ENCODE data around the gene MTRR. TPM values are rescaled to one million over a fixed set of nuclear protein-coding genes. Genes with fewer than 3 reads are reported as not detected.

The MTRR gene
- total and polyA plus RNA-seq, 8 donors, result 9.7 to 53.9 (median 18.5) TPM

- intact Hi-C loops (cut with DNase I; ENCODE audit: low total_unique reads), result no loop called here
- H3K9me3 ChIP-seq, result no peaks in the 10 kb centered on the region
- H3K36me3 ChIP-seq, result no peaks in the 10 kb centered on the region
- H3K27ac ChIP-seq, result peak overlapping the region in 4 of 5 donors; percentile 32 to 60 (median 50)
- DNase-seq, result peak; percentile 28 to 67
- H3K27me3 ChIP-seq, result peaks cover 0 to 35% (median 14%) of the 10 kb centered on the region in 3 donors
- TF ChIP-seq POLR2AphosphoS5 (IDR thresholded peaks at IDR 0.05) (no peak), EP300 (IDR thresholded peaks at IDR 0.05) (no peak), CTCF (IDR thresholded peaks at IDR 0.05) (no peak), POLR2A (IDR thresholded peaks at IDR 0.05) (no peak)
- 28 to 47% (median 42%) methylated on average over 8 of the region's 8 CpGs for WGBS, 5 donors
- peaks cover 14 to 35% (median 29%) of the 10 kb centered on the region in 4 donors for H3K4me1 ChIP-seq
- no peak overlapping the region for H3K4me3 ChIP-seq
These were observed 17.2 kb upstream of the MTRR start for GRCh38 chr5:7851617-7852289.

GRCh38 chr5:7852542-7852941, 16.4 kb upstream of the MTRR start:
- intact Hi-C loops (cut with DNase I; ENCODE audit: low total_unique reads), result no loop called here
- Histone ChIP-seq H3K9me3 (no peaks in the 10 kb centered on the region), H3K27me3 (peaks cover 0 to 35% (median 14%) of the 10 kb centered on the region in 3 donors), H3K4me3 (no peak overlapping the region), H3K36me3 (peaks cover 0 to 2% (median 1%) of the 10 kb centered on the region in 4 donors), H3K4me1 (peaks cover 14 to 35% (median 29%) of the 10 kb centered on the region in 4 donors), H3K27ac (peak overlapping the region in 3 of 5 donors; percentile 35 to 60 (median 55))
- TF ChIP-seq POLR2A (IDR thresholded peaks at IDR 0.05) (no peak), CTCF (IDR thresholded peaks at IDR 0.05) (no peak), POLR2AphosphoS5 (IDR thresholded peaks at IDR 0.05) (no peak), EP300 (IDR thresholded peaks at IDR 0.05) (no peak)
- peak in 1 of 2 donors; percentile 23 for DNase-seq
- WGBS, 5 donors, result 58 to 70% (median 62%) methylated on average over 1 of the region's 1 CpG

- H3K27me3 ChIP-seq, result peaks cover 0 to 32% (median 14%) of the 10 kb centered on the region in 3 donors
- H3K4me3 ChIP-seq, result no peak overlapping the region
- TF ChIP-seq POLR2A (IDR thresholded peaks at IDR 0.05), result no peak
- no peak for TF ChIP-seq CTCF (IDR thresholded peaks at IDR 0.05)
- TF ChIP-seq EP300 (IDR thresholded peaks at IDR 0.05), result no peak
- no peak for TF ChIP-seq POLR2AphosphoS5 (IDR thresholded peaks at IDR 0.05)
- 78 to 85% (median 82%) methylated on average over 2 of the region's 2 CpGs for WGBS, 5 donors
- intact Hi-C loops (cut with DNase I; ENCODE audit: low total_unique reads), result no loop called here
- no peak for DNase-seq
- no peak overlapping the region for H3K27ac ChIP-seq
- peaks cover 0 to 6% (median 6%) of the 10 kb centered on the region in 4 donors for H3K36me3 ChIP-seq
- no peaks in the 10 kb centered on the region for H3K9me3 ChIP-seq
- H3K4me1 ChIP-seq, result peaks cover 14 to 35% (median 29%) of the 10 kb centered on the region in 4 donors
These were observed 16.0 kb upstream of the MTRR start for GRCh38 chr5:7852988-7853387.

GRCh38 chr5:7855611-7856010, 13.3 kb upstream of the MTRR start:
- H3K4me1 ChIP-seq, result peaks cover 5 to 22% (median 16%) of the 10 kb centered on the region in 4 donors
- WGBS, 5 donors, result 56 to 75% (median 67%) methylated on average over 3 of the region's 3 CpGs
- H3K27ac ChIP-seq, result no peak overlapping the region
- TF ChIP-seq POLR2A (IDR thresholded peaks at IDR 0.05) (no peak), CTCF (IDR thresholded peaks at IDR 0.05) (no peak), POLR2AphosphoS5 (IDR thresholded peaks at IDR 0.05) (no peak), EP300 (IDR thresholded peaks at IDR 0.05) (no peak)
- no peak for DNase-seq
- H3K9me3 ChIP-seq, result no peaks in the 10 kb centered on the region
- no peak overlapping the region for H3K4me3 ChIP-seq
- intact Hi-C loops (cut with DNase I; ENCODE audit: low total_unique reads), result no loop called here
- peaks cover 0 to 7% (median 0%) of the 10 kb centered on the region in 3 donors for H3K27me3 ChIP-seq
- H3K36me3 ChIP-seq, result peaks cover 12 to 33% (median 31%) of the 10 kb centered on the region in 4 donors

Data from stomach (tissue), 9 donors.